Bronchial epithelial cell (primary cell): ENCODE data around the gene YKT6. TPM values are rescaled to one million over a fixed set of nuclear protein-coding genes. Genes with fewer than 3 reads are reported as not detected.

Experiments
- DNase-seq: peaks from one replicate; pipeline ENCODE4 v3.0.0-alpha.2; 2010; ENCODE audit warnings: low read depth
- FAIRE-seq: peaks from 2 replicates; lab custom pipeline; 2011; peaks lifted over from hg19 to GRCh38; lab: Jason Lieb, UNC
- H3K27me3 ChIP-seq: 2 replicates; pipeline ENCODE4 v1.5.1; 2011; ENCODE audit warnings: low read length; ENCODE audit not compliant: control insufficient read depth, insufficient read depth
- H3K36me3 ChIP-seq: 2 replicates; pipeline ENCODE4 v1.5.1; 2011; ENCODE audit warnings: low read length; ENCODE audit not compliant: control insufficient read depth, insufficient read depth
- H3K4me3 ChIP-seq: 2 replicates; pipeline ENCODE4 v1.5.1; 2011; ENCODE audit warnings: mild to moderate bottlenecking, low read depth, low read length, control low read depth
- CTCF ChIP-seq: IDR thresholded peaks from 2 replicates; pipeline ENCODE4 v1.5.1; 2011; ENCODE audit warnings: mild to moderate bottlenecking, moderate library complexity, low read length, control low read depth, inconsistent platforms; ENCODE audit not compliant: insufficient read depth, severe bottlenecking
- total RNA-seq: library from RNA; depleted of rRNA; stranded (reverse); fragments of >200 nt; gene quantifications from 2 replicates; pipeline ENCODE4 v1.2.1, GENCODE V29; 2014

The YKT6 gene
- total RNA-seq, 1 donor from 2014 or later: 74.5 TPM

- peak; percentile 55 for TF ChIP-seq CTCF
- Histone ChIP-seq H3K36me3 (no peaks in the 10 kb centered on the region), H3K4me3 (no peak overlapping the region), H3K27me3 (no peaks in the 10 kb centered on the region)
- FAIRE-seq (no peak), DNase-seq (no peak)
These were observed 43.5 kb downstream of the YKT6 start for GRCh38 chr7:44244282-44244681.

- no peak for DNase-seq
- Histone ChIP-seq H3K27me3 (no peaks in the 10 kb centered on the region), H3K4me3 (no peak overlapping the region), H3K36me3 (no peaks in the 10 kb centered on the region)
- peak; percentile 99 for FAIRE-seq
- TF ChIP-seq CTCF: no peak
These were observed 45.8 kb downstream of the YKT6 start for GRCh38 chr7:44246396-44247113.

GRCh38 chr7:44247868-44248651, 47.3 kb downstream of the YKT6 start:
- no peaks in the 10 kb centered on the region for H3K27me3 ChIP-seq
- FAIRE-seq: no peak
- TF ChIP-seq CTCF: no peak

GRCh38 chr7:44249639-44250234, 49.0 kb downstream of the YKT6 start:
- Histone ChIP-seq H3K27me3 (no peaks in the 10 kb centered on the region), H3K4me3 (no peak overlapping the region), H3K36me3 (no peaks in the 10 kb centered on the region)
- no peak for FAIRE-seq
- DNase-seq: no peak
- no peak for TF ChIP-seq CTCF

More at GRCh38 chr7:44247868-44248651, 47.3 kb downstream of the YKT6 start:
- no peaks in the 10 kb centered on the region for H3K36me3 ChIP-seq
- no peak for DNase-seq
- H3K4me3 ChIP-seq: no peak overlapping the region

- H3K27me3 ChIP-seq: no peaks in the 10 kb centered on the region
- DNase-seq: no peak
- no peak overlapping the region for H3K4me3 ChIP-seq
- no peak for FAIRE-seq
- no peak for TF ChIP-seq CTCF
- no peaks in the 10 kb centered on the region for H3K36me3 ChIP-seq
These were observed 50.5 kb downstream of the YKT6 start for GRCh38 chr7:44251269-44251668.
